Endometrial microvascular endothelial cells (primary cell): ENCODE results near the gene KLHL14. TPM values are rescaled to one million over a fixed set of nuclear protein-coding genes. Genes with fewer than 3 reads are reported as not detected.
"Not testable (repeated sequence)": the region's sequence is repeated elsewhere in the genome, so short reads cannot be mapped to it uniquely, and the experiment has no call there.

Experiments used
- in situ Hi-C: cut with HindIII; loops from 2 replicates; pipeline ENCODE4 v1.10.0; 2017; ENCODE audit warnings: low sequenced_read_pairs, low pct_unique_long_range_greater_than_20kb; ENCODE audit errors: inconsistent ontology term
- total RNA-seq: library from RNA; depleted of rRNA; stranded (reverse); fragments of >200 nt; gene quantifications from one replicate; pipeline ENCODE4 v1.2.3, GENCODE V29; 2015; ENCODE audit errors: inconsistent ontology term

KLHL14 gene
- total RNA-seq, 1 donor from 2014 or later, result not detected

DNA sequence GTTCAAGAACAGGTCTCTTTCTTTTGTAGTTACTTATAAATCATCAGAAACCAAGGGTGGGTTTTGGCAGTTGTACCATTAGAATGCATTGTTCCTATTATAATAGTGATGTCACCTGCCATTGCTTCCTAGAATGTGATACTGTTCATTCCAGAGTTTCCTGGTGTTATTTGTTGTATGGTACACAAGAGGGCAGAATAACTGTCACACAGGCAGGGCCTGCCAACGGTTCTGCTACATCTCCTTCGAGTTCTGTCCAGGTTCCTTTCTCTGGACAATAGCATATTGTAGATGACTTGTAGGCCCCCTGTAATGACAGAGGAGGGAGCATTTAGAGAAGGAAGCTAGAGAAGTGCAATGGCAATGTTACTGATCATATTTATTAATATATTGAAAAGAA is 98.3 kb downstream of the KLHL14 start:
- in situ Hi-C loops, result no loop called here

- in situ Hi-C loops, result no loop called here
Measured at GRCh38 chr18:32672398-32672797, 100.4 kb downstream of the KLHL14 start.

- in situ Hi-C loops, result no loop called here
Measured at GRCh38 chr18:32670727-32671126, 102.1 kb downstream of the KLHL14 start.

DNA sequence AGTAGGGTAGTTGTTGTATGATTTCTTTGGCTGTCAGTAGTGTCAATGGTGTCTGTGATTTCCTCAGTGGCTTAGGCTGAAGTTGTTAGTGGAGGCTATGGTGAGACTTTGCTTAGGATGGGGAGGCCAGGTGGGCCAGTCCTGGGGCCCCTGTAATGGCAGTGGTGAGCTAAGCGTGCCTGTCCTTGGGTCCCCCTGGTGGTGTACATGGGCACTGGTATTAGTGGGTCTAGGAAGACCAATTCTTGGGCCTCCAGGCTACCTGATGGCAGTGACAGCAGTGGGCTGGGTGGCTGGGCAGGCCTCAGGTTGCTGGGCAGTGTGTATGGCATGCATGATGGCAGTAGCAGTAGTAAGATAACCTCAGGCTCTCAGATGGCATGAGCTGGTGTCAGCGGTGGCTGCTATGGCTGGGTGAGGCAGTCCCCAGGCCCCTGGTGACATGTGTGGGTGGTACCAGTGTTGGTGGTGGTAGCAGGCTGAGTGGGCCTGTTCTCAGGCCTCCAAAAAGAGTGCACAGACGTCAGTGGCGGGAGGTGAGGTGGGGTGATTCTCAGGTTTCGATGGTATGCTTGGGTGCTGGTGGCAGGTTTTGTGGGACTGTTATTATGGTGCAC is 103.2 kb downstream of the KLHL14 start:
- in situ Hi-C loops, result no loop called here

DNA sequence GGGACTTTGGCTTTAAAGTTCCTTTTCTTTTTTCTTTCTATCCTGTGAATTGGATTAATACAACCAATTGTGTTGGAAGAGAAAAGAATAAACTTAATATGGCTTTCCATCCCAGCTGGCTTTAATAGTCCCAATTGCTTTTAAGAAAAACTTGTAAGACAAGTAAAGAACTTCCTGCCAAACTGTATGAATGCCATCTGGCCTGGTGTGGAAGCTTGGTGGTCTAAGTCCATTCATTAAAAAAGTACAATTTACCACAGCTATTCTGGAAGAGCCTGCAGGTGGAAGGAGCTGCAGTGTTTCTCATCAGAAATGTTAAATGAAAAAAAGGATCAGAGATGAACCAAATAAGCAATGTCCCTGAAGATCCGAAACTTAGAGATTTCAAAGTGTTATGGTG is 103.9 kb downstream of the KLHL14 start:
- in situ Hi-C loops, result no loop called here

- in situ Hi-C loops, result no loop called here
Measured at GRCh38 chr18:32661486-32662299, 111.1 kb downstream of the KLHL14 start.

DNA sequence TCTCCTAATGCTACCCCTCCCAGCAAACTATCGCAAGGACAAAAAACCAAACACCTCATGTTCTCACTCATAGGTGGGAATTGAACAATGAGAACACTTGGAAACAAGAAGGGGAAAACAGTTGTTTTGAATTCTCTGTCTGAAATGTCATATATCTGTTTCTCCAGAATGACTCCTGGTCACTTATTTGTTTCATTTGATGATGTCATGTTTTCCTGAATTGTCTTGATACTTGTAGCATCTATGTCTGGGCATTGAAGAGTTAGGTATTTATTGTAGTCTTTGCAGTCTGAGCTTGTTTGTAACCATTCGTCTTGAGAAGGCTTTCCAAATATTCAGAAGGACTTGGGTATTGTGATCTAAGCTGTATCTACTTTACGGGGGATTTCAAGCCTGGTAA is 118.3 kb downstream of the KLHL14 start:
- in situ Hi-C loops, result not testable (repeated sequence)

DNA sequence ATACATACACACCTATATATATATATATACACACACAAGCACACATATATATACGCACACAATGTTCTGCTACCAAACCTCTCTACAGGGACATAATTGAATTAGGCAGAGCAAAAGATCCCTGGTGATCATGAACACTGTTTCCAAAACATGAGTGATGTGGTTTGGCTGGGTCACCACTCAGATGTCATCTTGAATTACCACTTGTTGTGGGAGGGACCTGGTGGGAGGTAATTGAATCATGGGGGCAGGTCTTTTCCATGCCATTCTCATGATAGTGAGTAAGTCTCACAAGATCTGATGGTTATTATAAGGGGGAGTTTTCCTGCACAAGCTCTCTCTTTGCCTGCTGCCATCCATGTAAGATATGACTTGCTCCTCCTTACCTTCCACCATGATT is 135.2 kb downstream of the KLHL14 start:
- in situ Hi-C loops, result not testable (repeated sequence)

GRCh38 chr18:32637226-32637625 is 135.6 kb downstream of the KLHL14 start:
- in situ Hi-C loops, result no loop called here

- in situ Hi-C loops, result no loop called here
Measured at GRCh38 chr18:32634876-32635431, 137.9 kb downstream of the KLHL14 start.

GRCh38 chr18:32629981-32630700 is 142.7 kb downstream of the KLHL14 start:
- in situ Hi-C loops, result no loop called here

- in situ Hi-C loops, result no loop called here
Measured at GRCh38 chr18:32629292-32629691, 143.5 kb downstream of the KLHL14 start.

DNA sequence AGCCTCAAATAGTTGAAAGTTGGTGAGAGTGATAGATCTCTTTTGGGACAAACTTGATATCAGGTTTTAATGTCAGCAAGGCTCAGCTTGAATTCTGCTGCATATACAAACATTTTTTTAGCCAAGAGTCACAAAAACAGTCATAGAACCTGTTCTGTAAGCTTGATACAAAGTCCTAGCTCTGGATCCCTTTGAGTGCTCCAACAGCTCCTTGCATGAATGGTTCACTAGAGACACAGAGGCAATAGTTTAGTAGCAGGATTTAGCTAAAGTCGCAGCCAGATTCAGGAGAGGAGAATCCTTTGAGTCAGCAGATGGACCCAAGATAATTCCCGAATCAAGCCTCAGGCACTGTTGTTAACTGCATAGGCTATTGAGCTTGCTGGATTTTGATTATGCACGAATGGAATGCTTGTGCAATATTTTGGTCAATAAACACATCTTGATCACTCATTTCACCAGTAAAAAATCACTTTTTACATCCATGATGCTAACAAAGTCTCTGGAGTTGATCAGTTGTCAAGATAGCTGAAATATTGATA is 148.6 kb downstream of the KLHL14 start:
- in situ Hi-C loops, result no loop called here

- in situ Hi-C loops, result no loop called here
Measured at GRCh38 chr18:32623563-32623962, 149.3 kb downstream of the KLHL14 start.
